Measurements from ENCODE around the gene EIF2AK3. TPM values are rescaled to one million over a fixed set of nuclear protein-coding genes. Genes with fewer than 3 reads are reported as not detected.
"Not testable (repeated sequence)": the region's sequence is repeated elsewhere in the genome, so short reads cannot be mapped to it uniquely, and the experiment has no call there.

The EIF2AK3 gene
- total RNA-seq, 1 donor from 2014 or later, result 29.6 TPM

GRCh38 chr2:88575630-88576029 is 51.6 kb downstream of the EIF2AK3 start:
- H3K4me3 Mint-ChIP-seq, result no peak overlapping the region
- peaks cover 16% of the 10 kb centered on the region for H3K4me1 Mint-ChIP-seq (ENCODE audit: low read depth)
- H3K27ac Mint-ChIP-seq, result no peak overlapping the region
- DNase-seq (ENCODE audit: low spot score), result no peak
- intact Hi-C loops (cut with micrococcal nuclease), result no loop called here
- no peaks in the 10 kb centered on the region for H3K9me3 Mint-ChIP-seq
- peaks cover 44% of the 10 kb centered on the region for H3K36me3 Mint-ChIP-seq (ENCODE audit: low read depth)
- no peaks in the 10 kb centered on the region for H3K27me3 Mint-ChIP-seq (ENCODE audit: insufficient read depth)

- Mint-ChIP-seq H3K27ac (peak overlapping the region; percentile 59), H3K4me1 (ENCODE audit: low read depth) (peaks cover 16% of the 10 kb centered on the region), H3K27me3 (ENCODE audit: insufficient read depth) (no peaks in the 10 kb centered on the region), H3K4me3 (no peak overlapping the region), H3K36me3 (ENCODE audit: low read depth) (peaks cover 44% of the 10 kb centered on the region), H3K9me3 (no peaks in the 10 kb centered on the region)
- intact Hi-C loops (cut with micrococcal nuclease), result no loop called here
- DNase-seq (ENCODE audit: low spot score), result no peak
These were observed 52.2 kb downstream of the EIF2AK3 start for GRCh38 chr2:88575051-88575450.

GRCh38 chr2:88574445-88574844 is 52.8 kb downstream of the EIF2AK3 start:
- peak overlapping the region; percentile 59 for H3K27ac Mint-ChIP-seq
- peaks cover 48% of the 10 kb centered on the region for H3K36me3 Mint-ChIP-seq (ENCODE audit: low read depth)
- intact Hi-C loops (cut with micrococcal nuclease), result no loop called here

GRCh38 chr2:88568179-88568578 is 59.1 kb downstream of the EIF2AK3 start:
- peaks cover 7% of the 10 kb centered on the region for H3K4me1 Mint-ChIP-seq (ENCODE audit: low read depth)
- intact Hi-C loops (cut with micrococcal nuclease), result no loop called here
- DNase-seq (ENCODE audit: low spot score), result no peak
- no peaks in the 10 kb centered on the region for H3K27me3 Mint-ChIP-seq (ENCODE audit: insufficient read depth)
- no peak overlapping the region for H3K27ac Mint-ChIP-seq
- no peaks in the 10 kb centered on the region for H3K9me3 Mint-ChIP-seq
- H3K36me3 Mint-ChIP-seq (ENCODE audit: low read depth), result peaks cover 40% of the 10 kb centered on the region
- H3K4me3 Mint-ChIP-seq, result no peak overlapping the region

More at GRCh38 chr2:88574445-88574844, 52.8 kb downstream of the EIF2AK3 start:
- Mint-ChIP-seq H3K27me3 (ENCODE audit: insufficient read depth) (no peaks in the 10 kb centered on the region), H3K9me3 (no peaks in the 10 kb centered on the region), H3K4me1 (ENCODE audit: low read depth) (peaks cover 16% of the 10 kb centered on the region), H3K4me3 (no peak overlapping the region)
- peak; percentile 6 for DNase-seq (ENCODE audit: low spot score)

- intact Hi-C loops (cut with micrococcal nuclease), result no loop called here
- no peak for DNase-seq (ENCODE audit: low spot score)
- no peaks in the 10 kb centered on the region for H3K27me3 Mint-ChIP-seq (ENCODE audit: insufficient read depth)
- peaks cover 30% of the 10 kb centered on the region for H3K4me1 Mint-ChIP-seq (ENCODE audit: low read depth)
- no peak overlapping the region for H3K4me3 Mint-ChIP-seq
- H3K9me3 Mint-ChIP-seq, result no peaks in the 10 kb centered on the region
- no peak overlapping the region for H3K27ac Mint-ChIP-seq
- H3K36me3 Mint-ChIP-seq (ENCODE audit: low read depth), result peaks cover 29% of the 10 kb centered on the region
These were observed 62.9 kb downstream of the EIF2AK3 start for GRCh38 chr2:88564402-88564801.

GRCh38 chr2:88563129-88563528 is 64.1 kb downstream of the EIF2AK3 start:
- intact Hi-C loops (cut with micrococcal nuclease), result no loop called here
- Mint-ChIP-seq H3K27ac (no peak overlapping the region), H3K27me3 (ENCODE audit: insufficient read depth) (no peaks in the 10 kb centered on the region), H3K36me3 (ENCODE audit: low read depth) (peaks cover 28% of the 10 kb centered on the region), H3K4me3 (no peak overlapping the region), H3K9me3 (no peaks in the 10 kb centered on the region), H3K4me1 (ENCODE audit: low read depth) (peaks cover 30% of the 10 kb centered on the region)
- DNase-seq (ENCODE audit: low spot score), result no peak

- no peak overlapping the region for H3K27ac Mint-ChIP-seq
- H3K4me3 Mint-ChIP-seq, result no peak overlapping the region
- DNase-seq (ENCODE audit: low spot score), result no peak
- peaks cover 30% of the 10 kb centered on the region for H3K4me1 Mint-ChIP-seq (ENCODE audit: low read depth)
- intact Hi-C loops (cut with micrococcal nuclease), result no loop called here
- H3K9me3 Mint-ChIP-seq, result no peaks in the 10 kb centered on the region
- H3K36me3 Mint-ChIP-seq (ENCODE audit: low read depth), result peaks cover 22% of the 10 kb centered on the region
- no peaks in the 10 kb centered on the region for H3K27me3 Mint-ChIP-seq (ENCODE audit: insufficient read depth)
These were observed 65.4 kb downstream of the EIF2AK3 start for GRCh38 chr2:88561646-88562388.

- H3K4me1 Mint-ChIP-seq (ENCODE audit: low read depth), result peaks cover 30% of the 10 kb centered on the region
- H3K9me3 Mint-ChIP-seq, result no peaks in the 10 kb centered on the region
- DNase-seq (ENCODE audit: low spot score), result no peak
- no peak overlapping the region for H3K4me3 Mint-ChIP-seq
- intact Hi-C loops (cut with micrococcal nuclease), result no loop called here
- no peaks in the 10 kb centered on the region for H3K27me3 Mint-ChIP-seq (ENCODE audit: insufficient read depth)
- peaks cover 27% of the 10 kb centered on the region for H3K36me3 Mint-ChIP-seq (ENCODE audit: low read depth)
- peak overlapping the region; percentile 16 for H3K27ac Mint-ChIP-seq
These were observed 66.5 kb downstream of the EIF2AK3 start for GRCh38 chr2:88560619-88561307.

- peaks cover 30% of the 10 kb centered on the region for H3K36me3 Mint-ChIP-seq (ENCODE audit: low read depth)
These were observed 70.0 kb downstream of the EIF2AK3 start for GRCh38 chr2:88557290-88557689.

GRCh38 chr2:88556026-88556425 is 71.2 kb downstream of the EIF2AK3 start:
- Mint-ChIP-seq H3K36me3 (ENCODE audit: low read depth) (peaks cover 23% of the 10 kb centered on the region), H3K9me3 (no peaks in the 10 kb centered on the region)

More at GRCh38 chr2:88557290-88557689, 70.0 kb downstream of the EIF2AK3 start:
- no peak overlapping the region for H3K27ac Mint-ChIP-seq
- H3K27me3 Mint-ChIP-seq (ENCODE audit: insufficient read depth), result no peaks in the 10 kb centered on the region
- H3K4me1 Mint-ChIP-seq (ENCODE audit: low read depth), result peaks cover 14% of the 10 kb centered on the region
- no peaks in the 10 kb centered on the region for H3K9me3 Mint-ChIP-seq
- no peak for DNase-seq (ENCODE audit: low spot score)
- intact Hi-C loops (cut with micrococcal nuclease), result no loop called here
- no peak overlapping the region for H3K4me3 Mint-ChIP-seq

GRCh38 chr2:88554189-88554588 is 73.1 kb downstream of the EIF2AK3 start:
- Mint-ChIP-seq H3K36me3 (ENCODE audit: low read depth) (peaks cover 14% of the 10 kb centered on the region), H3K9me3 (no peaks in the 10 kb centered on the region), H3K27me3 (ENCODE audit: insufficient read depth) (peaks cover 15% of the 10 kb centered on the region), H3K27ac (no peak overlapping the region), H3K4me3 (no peak overlapping the region), H3K4me1 (ENCODE audit: low read depth) (no peaks in the 10 kb centered on the region)
- no peak for DNase-seq (ENCODE audit: low spot score)
- intact Hi-C loops (cut with micrococcal nuclease), result no loop called here

More at GRCh38 chr2:88556026-88556425, 71.2 kb downstream of the EIF2AK3 start:
- no peak overlapping the region for H3K4me3 Mint-ChIP-seq
- H3K27ac Mint-ChIP-seq, result no peak overlapping the region
- H3K4me1 Mint-ChIP-seq (ENCODE audit: low read depth), result peaks cover 6% of the 10 kb centered on the region
- intact Hi-C loops (cut with micrococcal nuclease), result no loop called here
- no peak for DNase-seq (ENCODE audit: low spot score)
- no peaks in the 10 kb centered on the region for H3K27me3 Mint-ChIP-seq (ENCODE audit: insufficient read depth)

- H3K4me3 Mint-ChIP-seq, result no peak overlapping the region
- H3K9me3 Mint-ChIP-seq, result no peaks in the 10 kb centered on the region
- intact Hi-C loops (cut with micrococcal nuclease), result no loop called here
- H3K4me1 Mint-ChIP-seq (ENCODE audit: low read depth), result no peaks in the 10 kb centered on the region
- H3K27ac Mint-ChIP-seq, result no peak overlapping the region
- H3K27me3 Mint-ChIP-seq (ENCODE audit: insufficient read depth), result peaks cover 29% of the 10 kb centered on the region
- peaks cover 4% of the 10 kb centered on the region for H3K36me3 Mint-ChIP-seq (ENCODE audit: low read depth)
- no peak for DNase-seq (ENCODE audit: low spot score)
These were observed 77.5 kb downstream of the EIF2AK3 start for GRCh38 chr2:88549616-88550292.

GRCh38 chr2:88546291-88546690 is 81.0 kb downstream of the EIF2AK3 start:
- peaks cover 34% of the 10 kb centered on the region for H3K27me3 Mint-ChIP-seq (ENCODE audit: insufficient read depth)
- H3K9me3 Mint-ChIP-seq; H3K36me3 Mint-ChIP-seq (ENCODE audit: low read depth); DNase-seq (ENCODE audit: low spot score); H3K4me3 Mint-ChIP-seq; H3K4me1 Mint-ChIP-seq (ENCODE audit: low read depth); H3K27ac Mint-ChIP-seq; intact Hi-C loops (cut with micrococcal nuclease): not testable (repeated sequence)
